Stimulated activated naive CD4-positive, alpha-beta T cell (primary cell): ENCODE data around the gene WIPF1.

Experiments
- DNase-seq, 6 experiments: peaks; one replicate each; lab custom pipeline; 2025; lab: John Stamatoyannopoulos, UW

Gene WIPF1

GRCh38 chr2:174540893-174541292 is 56.7 kb downstream of the WIPF1 start:
- DNase-seq: no peak

DNA sequence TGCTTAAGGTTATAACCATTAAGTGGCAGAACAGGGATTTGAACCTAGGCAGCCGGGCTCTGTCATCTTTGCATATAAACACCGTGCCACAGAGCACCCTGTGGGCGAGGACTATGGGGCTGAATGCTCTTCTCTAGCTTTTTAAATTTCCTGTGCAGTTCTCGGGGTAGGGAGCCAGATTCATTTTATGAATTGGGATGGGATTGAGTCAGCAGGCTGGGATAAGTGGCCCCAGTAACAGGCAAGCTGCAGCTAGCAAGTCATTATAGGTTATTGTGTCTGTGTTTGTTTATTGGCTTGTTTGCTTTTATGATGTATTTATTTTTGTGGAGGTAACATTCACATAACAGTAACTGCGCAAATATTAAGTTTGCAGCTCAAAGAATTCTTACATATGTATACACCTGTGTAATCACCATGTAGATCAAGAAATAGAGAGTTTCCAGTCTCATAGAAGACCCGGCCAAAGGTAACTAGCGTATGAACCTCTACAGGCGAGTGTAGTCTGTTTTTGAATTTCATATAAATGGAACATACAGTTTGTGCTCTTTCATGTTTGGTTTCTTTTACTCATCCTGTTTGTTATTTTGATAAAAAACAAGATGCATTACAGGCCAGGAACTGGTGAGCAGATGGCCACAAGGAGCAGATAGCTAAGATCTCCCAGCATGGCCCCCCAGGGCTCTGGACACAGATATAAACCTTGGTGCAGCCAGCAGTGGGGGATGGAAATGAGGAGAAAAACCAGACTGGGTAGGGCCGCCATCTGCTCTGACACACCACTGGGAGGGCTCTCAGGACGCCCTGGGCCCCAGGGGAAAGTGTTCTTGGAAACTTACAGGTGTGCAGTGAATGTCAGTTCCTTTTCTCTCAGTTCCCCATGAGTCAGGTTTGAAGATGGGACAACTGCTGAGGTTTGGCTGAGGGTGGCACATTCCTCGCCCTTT is 61.6 kb downstream of the WIPF1 start:
- DNase-seq: no peak

GRCh38 chr2:174535083-174535482 is 62.5 kb downstream of the WIPF1 start:
- DNase-seq: no peak

GRCh38 chr2:174529916-174530315 is 67.7 kb downstream of the WIPF1 start:
- no peak for DNase-seq

GRCh38 chr2:174527959-174528358 is 69.6 kb downstream of the WIPF1 start:
- no peak for DNase-seq

DNA sequence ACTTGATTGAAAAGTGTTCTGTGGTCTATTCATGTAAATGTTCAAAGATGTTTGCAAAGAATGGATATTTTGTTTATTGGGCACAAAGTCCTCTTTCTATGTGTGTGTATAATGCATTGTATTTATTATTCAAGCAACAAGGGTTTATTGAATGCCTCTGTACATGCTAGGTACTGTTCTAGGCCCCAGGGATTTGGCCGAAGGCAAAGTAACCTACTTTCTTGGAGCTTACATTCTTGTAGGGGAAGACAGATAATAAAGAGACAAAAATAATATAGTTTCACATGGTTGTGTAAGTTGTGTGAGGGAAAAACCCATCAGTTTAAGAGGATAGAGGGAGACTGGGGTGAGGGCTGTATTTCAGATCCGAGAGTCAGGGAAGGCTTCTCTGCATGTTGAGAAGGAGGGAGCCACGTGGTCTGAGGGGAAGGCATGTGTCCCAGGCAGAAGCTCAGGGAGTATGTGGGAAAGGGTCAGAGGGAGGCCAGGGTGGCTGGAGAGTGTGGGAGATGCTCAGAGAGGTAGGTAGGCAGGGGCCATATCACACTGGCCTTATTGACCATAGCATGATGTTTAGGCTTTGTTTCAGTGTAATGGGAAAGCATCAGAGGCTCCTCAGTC is 70.4 kb downstream of the WIPF1 start:
- no peak for DNase-seq

DNA sequence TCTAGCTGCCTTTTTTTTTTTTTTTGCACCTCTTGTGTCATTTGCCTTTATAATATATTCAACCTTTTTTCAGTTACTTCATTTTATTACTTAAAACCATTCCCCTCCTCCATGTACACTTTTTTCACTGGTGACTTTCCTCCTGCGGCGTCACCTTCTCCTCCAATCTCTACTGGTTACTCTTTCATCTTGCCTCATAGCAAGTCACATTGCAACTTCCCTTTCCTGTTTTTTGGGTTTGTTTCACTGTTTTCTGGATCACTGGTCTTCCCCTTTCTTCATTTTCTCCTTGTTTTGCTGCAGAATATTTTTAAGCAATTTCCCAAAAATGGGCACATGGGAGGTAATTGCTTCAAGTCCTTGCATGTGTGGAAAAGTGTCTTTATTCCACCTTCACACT is 73.1 kb downstream of the WIPF1 start:
- DNase-seq: no peak

GRCh38 chr2:174522553-174522952 is 75.1 kb downstream of the WIPF1 start:
- no peak for DNase-seq

- no peak for DNase-seq
Measured at GRCh38 chr2:174518395-174518794, 79.2 kb downstream of the WIPF1 start.

- DNase-seq: no peak
Measured at GRCh38 chr2:174516501-174517378, 80.9 kb downstream of the WIPF1 start.

GRCh38 chr2:174512345-174512744 is 85.3 kb downstream of the WIPF1 start:
- no peak for DNase-seq

DNA sequence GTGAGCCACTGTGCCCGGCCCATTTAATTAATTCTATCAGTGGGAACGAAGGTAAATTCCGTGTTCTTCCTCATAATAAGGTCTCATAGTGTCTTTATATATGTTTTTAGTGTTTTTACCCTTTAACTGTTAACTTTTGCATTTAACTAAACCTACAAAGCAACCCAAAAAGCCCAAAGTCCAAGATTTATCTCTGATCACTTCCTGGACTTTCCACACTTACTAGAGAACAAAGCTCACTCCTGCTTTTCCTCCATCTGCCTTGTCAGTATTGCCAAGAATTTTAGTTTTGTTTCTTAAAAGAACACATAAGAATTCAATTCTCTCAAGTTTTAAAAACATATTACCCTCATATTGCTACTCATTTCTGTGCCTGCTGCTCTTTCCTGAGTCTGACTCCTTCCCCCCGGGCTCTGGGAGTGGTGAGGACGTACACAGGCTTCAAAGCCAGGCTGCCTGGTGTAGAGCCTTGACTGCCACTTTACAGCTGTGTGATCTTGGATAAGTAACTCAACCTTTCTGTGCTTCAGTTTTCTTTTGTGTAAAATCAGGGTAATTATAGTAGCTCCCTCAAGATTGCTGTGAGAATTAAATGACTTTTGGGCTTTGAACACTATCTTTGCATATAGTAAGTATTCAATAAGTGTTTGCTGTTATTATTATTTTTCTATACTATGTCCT is 85.9 kb downstream of the WIPF1 start:
- DNase-seq: no peak

- DNase-seq: no peak
Measured at GRCh38 chr2:174510583-174511189, 86.9 kb downstream of the WIPF1 start.
